HepG2 (cell line): ENCODE data around the gene C1orf35. TPM values are rescaled to one million over a fixed set of nuclear protein-coding genes. Genes with fewer than 3 reads are reported as not detected.

ENCODE experiments used
- BCLAF1 ChIP-seq: fragments of 450-650 bp; IDR thresholded peaks from 2 replicates; pipeline ENCODE4 v1.6.1; 2017; ENCODE audit warnings: mild to moderate bottlenecking
- HES4 ChIP-seq: sonication (generic); formaldehyde crosslinking; IDR thresholded peaks from 2 replicates; pipeline ENCODE4 v1.9.0; 2021; ENCODE audit warnings: mild to moderate bottlenecking, missing genetic modification reagents, borderline replicate concordance
- HIVEP1 ChIP-seq: sonication (generic); formaldehyde crosslinking; IDR thresholded peaks from 2 replicates; pipeline ENCODE4 v1.4.0; 2020; ENCODE audit warnings: mild to moderate bottlenecking, missing genetic modification reagents
- HNRNPK ChIP-seq: fragments of 200-400 bp; formaldehyde crosslinking; IDR thresholded peaks from 2 replicates; pipeline ENCODE4 v1.6.1; 2018; ENCODE audit warnings: low read length, low read depth, moderate library complexity, mild to moderate bottlenecking; ENCODE audit not compliant: poor library complexity, severe bottlenecking
- HOXA7 ChIP-seq: sonication (generic); formaldehyde crosslinking; IDR thresholded peaks from 2 replicates; pipeline ENCODE4 v1.8.1; 2022; ENCODE audit warnings: mild to moderate bottlenecking, missing genetic modification reagents, moderate library complexity
- NCOA2 ChIP-seq: sonication (generic); formaldehyde crosslinking; IDR thresholded peaks from 2 replicates; pipeline ENCODE4 v1.8.0; 2022; ENCODE audit warnings: inconsistent platforms
- PBX3 ChIP-seq: sonication (generic); formaldehyde crosslinking; IDR thresholded peaks from 2 replicates; pipeline ENCODE4 v1.8.1; 2023; ENCODE audit warnings: missing genetic modification reagents, inconsistent platforms, borderline replicate concordance
- RNF2 ChIP-seq: fragments of 450-650 bp; conservative IDR thresholded peaks from 2 replicates; pipeline ENCODE4 v1.6.1; 2016; ENCODE audit warnings: low read depth
- ZFP41 ChIP-seq: sonication (generic); formaldehyde crosslinking; IDR thresholded peaks from 2 replicates; pipeline ENCODE4 v1.4.0; 2020; ENCODE audit warnings: mild to moderate bottlenecking, missing genetic modification reagents, borderline replicate concordance
- ZNF225 ChIP-seq: sonication (generic); formaldehyde crosslinking; IDR thresholded peaks from 2 replicates; pipeline ENCODE4 v1.4.0; 2020; ENCODE audit warnings: mild to moderate bottlenecking, missing genetic modification reagents
- ZNF501 ChIP-seq: sonication (generic); formaldehyde crosslinking; IDR thresholded peaks from 2 replicates; pipeline ENCODE4 v1.5.1; 2020; ENCODE audit warnings: mild to moderate bottlenecking, moderate library complexity, missing genetic modification reagents
- ZSCAN25 ChIP-seq: sonication (generic); formaldehyde crosslinking; IDR thresholded peaks from 2 replicates; pipeline ENCODE4 v1.8.0; 2022; ENCODE audit warnings: mild to moderate bottlenecking, missing genetic modification reagents
- ZSCAN31 ChIP-seq: sonication (generic); formaldehyde crosslinking; IDR thresholded peaks from 2 replicates; pipeline ENCODE4 v1.5.0; 2020; ENCODE audit warnings: low read depth, mild to moderate bottlenecking, missing genetic modification reagents
- ZUFSP ChIP-seq: sonication (generic); formaldehyde crosslinking; IDR thresholded peaks from 2 replicates; pipeline ENCODE4 v1.9.0; 2021; ENCODE audit warnings: missing genetic modification reagents, mild to moderate bottlenecking, borderline replicate concordance
- polyA plus RNA-seq, 8 experiments: library from polyadenylated mRNA; depleted of rRNA in 3 of 8; stranded (reverse) in 7 of 8; unstranded in 1 of 8; fragments of >200 nt; fragmentation: Illumina TruSeq in 4 of 8; extraction: Trizol in 4 of 8; gene quantifications; 2 replicates each; pipeline versions ENCODE4 v1.2.1 to v1.2.3, GENCODE V29; 2011 to 2016; ENCODE audit warnings: low read depth in 4 of 8, missing spikeins in 1 of 8, mixed read lengths in 1 of 8; ENCODE audit not compliant: insufficient read depth in 1 of 8
- total RNA-seq, 5 experiments: library from RNA; depleted of rRNA; stranded (reverse); fragments of >200 nt; fragmentation: Illumina TruSeq; extraction: Trizol; gene quantifications; 2 replicates each; pipeline ENCODE4 v1.2.3, GENCODE V29; 2016; ENCODE audit warnings: low read depth in 1 of 5
- TF ChIP-seq, protein P1 (sequence below): sonication (generic); formaldehyde crosslinking; IDR thresholded peaks from 2 replicates; pipeline ENCODE4 v1.4.0; 2020; ENCODE audit warnings: missing genetic modification reagents
- TF ChIP-seq, protein P2 (sequence below): sonication (generic); formaldehyde crosslinking; IDR thresholded peaks from 2 replicates; pipeline ENCODE4 v1.4.0; 2020; ENCODE audit warnings: missing genetic modification reagents

The C1orf35 gene
- total and polyA plus RNA-seq, 2 of the 13 experiments (the other 11 are each of a cell fraction or from before 2014, with no cell fraction given): 8.1 to 19.3 TPM

DNA sequence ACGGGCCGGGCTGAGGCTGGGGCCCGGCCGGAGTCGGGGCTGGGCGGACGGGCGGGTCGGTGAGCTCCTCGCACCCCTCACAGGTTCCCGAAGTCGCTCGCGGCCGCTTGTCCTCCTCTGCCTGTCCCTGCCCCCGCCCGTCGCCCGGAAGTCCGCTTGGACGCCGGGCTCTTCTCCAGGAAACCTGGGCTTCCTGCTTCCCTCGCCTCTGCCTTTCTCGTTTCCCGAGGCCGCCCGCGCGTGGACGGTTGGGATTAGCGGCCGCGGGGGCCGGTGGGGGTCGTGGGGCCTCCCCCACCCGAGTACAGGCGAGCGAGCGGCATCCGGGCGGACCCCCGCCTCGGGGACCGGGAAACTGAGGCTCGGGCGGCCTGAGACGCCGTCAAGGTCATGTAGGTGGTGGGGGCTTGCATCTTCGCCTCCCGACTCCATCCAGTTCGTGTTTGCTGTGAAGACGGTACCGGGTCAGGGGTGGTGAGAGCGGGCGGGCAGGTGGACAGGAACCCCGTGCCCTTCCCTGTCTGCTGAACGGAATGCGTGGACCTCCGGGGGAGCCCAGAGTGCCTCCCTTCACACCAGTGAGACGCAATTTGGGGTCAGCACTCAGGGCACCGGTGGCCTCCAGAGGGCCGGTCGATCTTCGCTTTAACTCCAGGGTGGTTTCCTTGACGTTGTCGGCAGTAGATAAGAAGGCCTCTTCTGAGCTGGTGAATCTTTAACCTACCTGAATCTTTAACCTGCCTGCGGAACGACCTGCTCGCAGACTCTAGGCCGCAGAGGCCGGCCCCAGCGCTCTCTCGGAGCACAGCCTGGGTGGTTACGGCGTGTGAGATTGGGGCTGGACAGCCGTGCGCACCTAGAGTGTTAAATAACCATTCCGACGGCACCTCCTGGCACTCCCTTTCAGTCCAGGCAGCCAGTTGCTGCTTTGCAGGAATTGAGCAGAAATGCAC lies 19.9 kb downstream of the C1orf35 start (continued):
- no peak for TF ChIP-seq BCLAF1
- TF ChIP-seq, protein P1, sequence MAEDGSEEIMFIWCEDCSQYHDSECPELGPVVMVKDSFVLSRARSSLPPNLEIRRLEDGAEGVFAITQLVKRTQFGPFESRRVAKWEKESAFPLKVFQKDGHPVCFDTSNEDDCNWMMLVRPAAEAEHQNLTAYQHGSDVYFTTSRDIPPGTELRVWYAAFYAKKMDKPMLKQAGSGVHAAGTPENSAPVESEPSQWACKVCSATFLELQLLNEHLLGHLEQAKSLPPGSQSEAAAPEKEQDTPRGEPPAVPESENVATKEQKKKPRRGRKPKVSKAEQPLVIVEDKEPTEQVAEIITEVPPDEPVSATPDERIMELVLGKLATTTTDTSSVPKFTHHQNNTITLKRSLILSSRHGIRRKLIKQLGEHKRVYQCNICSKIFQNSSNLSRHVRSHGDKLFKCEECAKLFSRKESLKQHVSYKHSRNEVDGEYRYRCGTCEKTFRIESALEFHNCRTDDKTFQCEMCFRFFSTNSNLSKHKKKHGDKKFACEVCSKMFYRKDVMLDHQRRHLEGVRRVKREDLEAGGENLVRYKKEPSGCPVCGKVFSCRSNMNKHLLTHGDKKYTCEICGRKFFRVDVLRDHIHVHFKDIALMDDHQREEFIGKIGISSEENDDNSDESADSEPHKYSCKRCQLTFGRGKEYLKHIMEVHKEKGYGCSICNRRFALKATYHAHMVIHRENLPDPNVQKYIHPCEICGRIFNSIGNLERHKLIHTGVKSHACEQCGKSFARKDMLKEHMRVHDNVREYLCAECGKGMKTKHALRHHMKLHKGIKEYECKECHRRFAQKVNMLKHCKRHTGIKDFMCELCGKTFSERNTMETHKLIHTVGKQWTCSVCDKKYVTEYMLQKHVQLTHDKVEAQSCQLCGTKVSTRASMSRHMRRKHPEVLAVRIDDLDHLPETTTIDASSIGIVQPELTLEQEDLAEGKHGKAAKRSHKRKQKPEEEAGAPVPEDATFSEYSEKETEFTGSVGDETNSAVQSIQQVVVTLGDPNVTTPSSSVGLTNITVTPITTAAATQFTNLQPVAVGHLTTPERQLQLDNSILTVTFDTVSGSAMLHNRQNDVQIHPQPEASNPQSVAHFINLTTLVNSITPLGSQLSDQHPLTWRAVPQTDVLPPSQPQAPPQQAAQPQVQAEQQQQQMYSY (CRISPR knock-in tag): no peak
- 0 out of 2 replicates have a peak, but pooled peaks have one; percentile 20 for TF ChIP-seq PBX3 (CRISPR knock-in tag)
- TF ChIP-seq NCOA2: no peak
- no peak for TF ChIP-seq ZUFSP
- TF ChIP-seq HES4 (CRISPR knock-in tag): no peak
- TF ChIP-seq, protein P2, sequence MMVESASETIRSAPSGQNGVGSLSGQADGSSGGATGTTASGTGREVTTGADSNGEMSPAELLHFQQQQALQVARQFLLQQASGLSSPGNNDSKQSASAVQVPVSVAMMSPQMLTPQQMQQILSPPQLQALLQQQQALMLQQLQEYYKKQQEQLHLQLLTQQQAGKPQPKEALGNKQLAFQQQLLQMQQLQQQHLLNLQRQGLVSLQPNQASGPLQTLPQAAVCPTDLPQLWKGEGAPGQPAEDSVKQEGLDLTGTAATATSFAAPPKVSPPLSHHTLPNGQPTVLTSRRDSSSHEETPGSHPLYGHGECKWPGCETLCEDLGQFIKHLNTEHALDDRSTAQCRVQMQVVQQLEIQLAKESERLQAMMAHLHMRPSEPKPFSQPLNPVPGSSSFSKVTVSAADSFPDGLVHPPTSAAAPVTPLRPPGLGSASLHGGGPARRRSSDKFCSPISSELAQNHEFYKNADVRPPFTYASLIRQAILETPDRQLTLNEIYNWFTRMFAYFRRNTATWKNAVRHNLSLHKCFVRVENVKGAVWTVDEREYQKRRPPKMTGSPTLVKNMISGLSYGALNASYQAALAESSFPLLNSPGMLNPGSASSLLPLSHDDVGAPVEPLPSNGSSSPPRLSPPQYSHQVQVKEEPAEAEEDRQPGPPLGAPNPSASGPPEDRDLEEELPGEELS (CRISPR knock-in tag): no peak
- no peak for TF ChIP-seq RNF2
- TF ChIP-seq ZSCAN25 (CRISPR knock-in tag): peak; percentile 32; the same call in 1 of the 2 replicates
- TF ChIP-seq HNRNPK: no peak
- TF ChIP-seq HIVEP1 (CRISPR knock-in tag): 0 out of 2 replicates have a peak, but pooled peaks have one; percentile 12
- TF ChIP-seq ZNF225 (CRISPR knock-in tag): peak; percentile 32; the same call in 1 of the 2 replicates
- peak; percentile 23; the same call in 1 of the 2 replicates for TF ChIP-seq ZSCAN31 (CRISPR knock-in tag)
- no peak for TF ChIP-seq ZFP41 (CRISPR knock-in tag)
- TF ChIP-seq ZNF501: peak; percentile 39; the same call in 1 of the 2 replicates
- no peak for TF ChIP-seq HOXA7 (CRISPR knock-in tag)
